EL (cell line): ENCODE results near the gene LAMTOR2.
A peak's percentile ranks its signal among the peaks of the same experiment; 100 is the strongest.
"Not testable (repeated sequence)": the region's sequence is repeated elsewhere in the genome, so short reads cannot be mapped to it uniquely, and the experiment has no call there.

Experiments
- DNase-seq: peaks from one replicate; pipeline ENCODE4 v3.0.0-alpha.2; 2016

LAMTOR2 gene

GRCh38 chr1:156052862-156053767 lies 1.5 kb upstream of the LAMTOR2 start:
- peak; percentile 72 for DNase-seq

DNA sequence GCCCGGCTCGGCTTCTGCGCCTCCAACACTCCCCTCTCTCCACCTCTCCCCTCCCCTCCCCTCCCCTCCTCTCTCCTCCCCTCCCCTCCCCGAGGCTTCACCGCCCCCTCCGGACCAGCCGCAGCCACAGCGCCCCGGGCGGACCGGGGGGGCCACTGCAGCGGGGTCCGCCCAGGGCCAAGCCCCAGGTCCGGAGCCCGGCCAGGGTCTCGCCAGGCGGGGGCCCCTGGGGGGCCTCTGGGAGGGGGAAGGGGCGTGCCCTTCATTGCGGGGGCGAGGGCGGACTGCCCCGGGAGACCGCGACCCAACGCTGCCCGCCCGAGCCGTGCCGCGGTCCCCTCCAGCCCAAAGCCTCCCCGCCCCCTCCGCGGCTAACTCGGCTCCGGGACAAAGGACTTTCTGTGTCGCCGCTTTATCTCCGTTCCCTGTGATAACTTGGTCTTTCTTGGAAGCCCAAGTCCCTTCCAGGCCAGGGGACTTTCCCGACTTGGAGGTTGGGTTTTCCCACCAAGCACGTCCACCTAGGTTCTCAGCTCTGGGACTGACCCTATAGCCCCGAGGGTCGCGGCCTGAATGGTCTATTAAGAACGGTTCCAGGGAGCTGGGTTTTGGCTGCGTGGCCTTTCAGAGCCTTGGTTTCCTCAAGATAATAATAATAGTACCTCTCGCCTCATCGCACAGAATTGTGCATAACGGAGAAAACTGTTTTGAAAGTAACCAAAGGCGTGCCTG lies 648 bp upstream of the LAMTOR2 start, which contains the start of gene UBQLN4:
Gene UBQLN4, minus strand, starts transcription at position 31 of the 732 bp plus-strand sequence. CDS start 97 bp downstream, outside the sequence.
- DNase-seq = peak; percentile 87

DNA sequence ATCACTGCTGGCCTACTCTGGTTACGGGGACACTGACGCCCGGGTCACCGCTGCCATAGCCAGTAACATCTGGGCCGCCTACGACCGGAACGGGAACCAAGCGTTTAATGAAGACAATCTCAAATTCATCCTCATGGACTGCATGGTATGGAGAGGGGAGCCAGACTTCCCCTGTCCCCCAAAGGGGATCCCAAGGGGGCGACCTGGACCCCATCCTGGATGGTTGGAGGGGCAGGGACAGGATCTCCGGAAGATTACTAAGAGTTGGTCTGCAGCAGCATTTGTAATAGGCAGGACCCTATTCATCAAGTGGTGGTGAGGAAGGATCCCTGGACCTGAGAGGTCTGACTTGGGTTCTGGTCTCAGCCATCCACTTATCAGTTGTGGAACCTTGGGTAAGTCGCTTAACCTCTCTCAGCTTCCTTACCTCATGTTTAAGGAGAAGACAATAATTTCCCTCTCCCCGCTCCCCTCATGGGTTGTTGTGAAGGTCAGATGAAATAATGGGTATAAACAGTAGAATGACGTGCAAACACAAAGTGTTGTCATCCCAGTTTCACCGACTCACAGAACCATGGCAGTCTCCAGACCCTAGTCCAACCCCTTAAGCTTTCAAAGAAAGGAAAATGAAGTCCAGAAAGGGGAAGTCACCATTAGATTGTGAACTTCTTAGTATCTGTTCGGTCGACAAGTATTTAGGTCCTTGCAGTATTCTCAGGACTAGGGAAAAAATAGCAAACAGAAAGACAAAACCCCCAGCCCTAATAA lies 883 bp downstream of the LAMTOR2 start:
- no peak for DNase-seq

DNA sequence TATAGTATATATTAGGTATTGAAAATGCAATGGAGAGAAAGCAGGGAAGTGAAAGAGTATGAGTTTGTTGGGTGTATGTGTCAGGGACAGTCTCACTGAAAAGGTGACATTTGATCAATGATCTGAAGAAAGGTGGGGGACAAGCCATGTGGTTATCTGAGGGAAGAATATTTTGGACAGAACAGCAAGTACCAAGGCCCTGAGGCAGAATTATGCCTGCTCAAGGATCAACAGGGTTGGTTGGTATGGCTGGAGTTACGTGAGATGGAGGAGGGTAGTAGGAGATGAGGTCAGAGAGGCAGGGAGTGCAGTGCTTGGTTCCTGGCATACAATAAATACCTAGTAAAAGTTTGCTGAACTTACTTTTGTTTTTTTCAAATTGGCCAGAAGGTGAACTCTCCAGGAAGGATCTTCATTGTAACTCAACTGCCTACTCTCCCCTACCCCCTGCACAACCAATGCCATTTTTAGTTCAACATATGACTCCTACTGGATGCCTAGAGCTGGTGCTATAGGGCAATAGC lies 1.8 kb downstream of the LAMTOR2 start:
- no peak for DNase-seq

- DNase-seq = no peak
Observed at GRCh38 chr1:156060937-156061636, 6.5 kb downstream of the LAMTOR2 start, which contains the start of gene RAB25. Gene RAB25, plus strand, starts transcription at chr1:156061160. Its CDS starts 241 bp downstream, at chr1:156061401.

GRCh38 chr1:156062189-156062588 lies 7.6 kb downstream of the LAMTOR2 start:
- DNase-seq = no peak

DNA sequence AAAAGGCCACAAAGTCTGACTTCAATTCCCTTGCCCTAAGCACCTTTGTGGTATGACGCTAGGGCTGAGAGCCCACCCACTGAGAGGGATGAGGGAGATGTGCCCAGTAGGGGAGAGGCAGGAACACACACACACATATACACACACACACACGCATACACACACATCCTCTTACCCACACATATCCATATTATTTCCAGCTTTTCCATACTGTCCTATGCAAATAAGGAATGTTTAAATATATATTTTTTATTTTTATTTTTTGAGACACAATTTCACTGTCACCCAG lies 9.4 kb downstream of the LAMTOR2 start:
- DNase-seq = no peak

- DNase-seq = no peak
Observed at GRCh38 chr1:156064615-156065014, 10.0 kb downstream of the LAMTOR2 start.

GRCh38 chr1:156065212-156065611 lies 10.6 kb downstream of the LAMTOR2 start:
- no peak for DNase-seq

DNA sequence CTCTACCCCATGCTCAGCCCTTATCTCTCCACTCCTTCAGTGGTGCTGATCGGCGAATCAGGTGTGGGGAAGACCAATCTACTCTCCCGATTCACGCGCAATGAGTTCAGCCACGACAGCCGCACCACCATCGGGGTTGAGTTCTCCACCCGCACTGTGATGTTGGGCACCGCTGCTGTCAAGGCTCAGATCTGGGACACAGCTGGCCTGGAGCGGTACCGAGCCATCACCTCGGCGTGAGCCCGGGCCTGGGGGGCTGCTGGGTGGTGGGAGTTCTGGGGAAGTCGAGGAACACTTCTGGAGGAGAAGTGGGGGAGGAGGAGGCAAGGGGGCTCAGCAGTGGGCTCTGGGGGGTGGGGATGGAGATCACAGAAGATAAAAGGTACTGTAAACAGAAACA lies 11.3 kb downstream of the LAMTOR2 start:
- DNase-seq = no peak

GRCh38 chr1:156067262-156067661 lies 12.7 kb downstream of the LAMTOR2 start:
- no peak for DNase-seq

DNA sequence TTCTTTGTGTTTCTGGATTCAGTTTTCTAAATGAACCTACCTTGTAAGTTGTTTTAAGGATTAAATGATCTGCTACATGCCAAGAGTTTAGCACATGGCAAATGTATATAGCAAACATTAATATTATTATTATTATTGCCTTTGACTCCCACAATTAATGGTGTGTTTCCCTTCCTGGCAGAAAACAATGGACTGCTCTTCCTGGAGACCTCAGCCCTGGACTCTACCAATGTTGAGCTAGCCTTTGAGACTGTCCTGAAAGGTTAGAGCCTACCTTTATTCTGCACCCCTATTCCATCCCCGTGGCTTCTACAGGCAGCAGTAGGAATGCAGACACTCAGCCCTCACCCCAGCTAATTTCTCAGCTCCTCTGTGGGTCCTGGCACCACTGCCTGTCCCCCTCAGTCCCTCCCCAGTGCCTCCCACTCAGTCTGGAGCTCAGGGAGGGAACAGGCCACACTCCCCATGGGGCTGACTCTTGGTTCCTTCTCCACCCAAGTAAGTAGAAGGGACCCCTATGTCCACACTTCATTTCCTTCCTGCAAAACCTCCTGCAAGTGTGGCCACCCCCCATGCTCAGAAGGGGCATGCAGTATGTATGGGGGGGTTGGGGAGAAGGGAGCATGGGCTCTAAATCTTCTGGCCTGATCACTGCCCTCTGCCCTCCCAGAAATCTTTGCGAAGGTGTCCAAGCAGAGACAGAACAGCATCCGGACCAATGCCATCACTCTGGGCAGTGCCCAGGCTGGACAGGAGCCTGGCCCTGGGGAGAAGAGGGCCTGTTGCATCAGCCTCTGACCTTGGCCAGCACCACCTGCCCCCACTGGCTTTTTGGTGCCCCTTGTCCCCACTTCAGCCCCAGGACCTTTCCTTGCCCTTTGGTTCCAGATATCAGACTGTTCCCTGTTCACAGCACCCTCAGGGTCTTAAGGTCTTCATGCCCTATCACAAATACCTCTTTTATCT lies 15.2 kb downstream of the LAMTOR2 start:
- no peak for DNase-seq

DNA sequence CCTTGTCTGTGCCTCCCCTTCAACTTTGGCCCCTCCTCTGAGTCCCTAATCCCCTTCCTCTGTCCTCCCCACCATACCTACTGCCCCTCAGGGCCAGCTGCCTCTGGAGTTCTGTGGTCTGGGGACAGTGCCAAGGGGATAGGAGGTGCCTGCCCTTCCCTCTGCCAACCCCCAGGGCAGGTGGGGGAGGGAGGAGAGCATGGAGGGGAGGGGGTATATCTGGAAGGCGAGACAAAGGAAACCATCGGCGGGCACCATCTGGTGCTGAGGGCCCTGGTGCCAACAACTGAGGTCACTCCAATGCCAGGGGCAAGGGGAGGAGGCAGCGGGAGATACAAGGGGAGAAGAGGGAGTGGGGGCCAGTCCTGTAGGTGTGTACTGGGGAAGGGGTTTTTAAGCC lies 16.0 kb downstream of the LAMTOR2 start:
- DNase-seq = no peak

GRCh38 chr1:156071332-156071816 lies 16.8 kb downstream of the LAMTOR2 start:
- DNase-seq = not testable (repeated sequence)

DNA sequence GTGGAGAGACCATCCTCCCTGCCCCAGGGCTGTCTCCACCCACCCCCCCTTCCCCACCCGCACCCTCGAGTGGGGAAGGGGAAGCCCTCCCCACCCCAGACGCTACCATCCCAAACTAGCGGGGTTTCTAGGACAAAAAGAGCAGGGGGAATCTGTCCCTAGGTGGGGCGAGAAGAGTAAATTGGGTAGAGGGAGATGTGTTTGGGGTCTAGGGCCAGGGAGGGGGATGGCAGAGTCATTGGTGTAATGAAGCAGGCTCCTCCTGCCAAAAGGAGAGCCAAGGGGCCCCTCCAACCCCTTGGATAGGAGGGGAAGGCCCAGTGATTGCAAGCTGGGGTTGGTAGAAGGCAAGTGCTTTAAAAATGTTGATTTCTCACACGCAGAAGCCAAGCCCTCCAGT lies 17.7 kb downstream of the LAMTOR2 start:
- no peak for DNase-seq

- DNase-seq = no peak
Observed at GRCh38 chr1:156073110-156073687, 18.6 kb downstream of the LAMTOR2 start.

DNA sequence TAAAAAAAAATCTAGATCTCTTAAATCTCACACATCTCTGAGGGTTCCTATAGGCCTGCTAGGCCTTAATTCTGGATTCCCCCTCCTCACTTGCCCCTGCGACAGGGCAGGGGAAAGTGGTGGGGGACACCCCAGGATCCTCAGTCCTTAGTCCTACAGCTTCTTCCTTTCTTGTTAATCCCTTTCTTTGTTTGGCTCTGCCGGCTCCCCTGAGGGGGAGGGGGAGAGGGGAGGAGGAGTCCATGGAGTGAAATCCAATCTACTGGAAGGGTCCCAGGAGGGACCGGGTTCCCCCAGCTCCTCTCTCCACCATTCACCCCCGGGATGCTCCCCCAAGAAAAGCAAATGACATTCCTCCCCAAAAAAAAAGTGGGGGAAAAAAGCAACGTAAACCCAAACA lies 19.2 kb downstream of the LAMTOR2 start:
- DNase-seq = no peak

- no peak for DNase-seq
Observed at GRCh38 chr1:156074661-156075060, 20.1 kb downstream of the LAMTOR2 start.

DNA sequence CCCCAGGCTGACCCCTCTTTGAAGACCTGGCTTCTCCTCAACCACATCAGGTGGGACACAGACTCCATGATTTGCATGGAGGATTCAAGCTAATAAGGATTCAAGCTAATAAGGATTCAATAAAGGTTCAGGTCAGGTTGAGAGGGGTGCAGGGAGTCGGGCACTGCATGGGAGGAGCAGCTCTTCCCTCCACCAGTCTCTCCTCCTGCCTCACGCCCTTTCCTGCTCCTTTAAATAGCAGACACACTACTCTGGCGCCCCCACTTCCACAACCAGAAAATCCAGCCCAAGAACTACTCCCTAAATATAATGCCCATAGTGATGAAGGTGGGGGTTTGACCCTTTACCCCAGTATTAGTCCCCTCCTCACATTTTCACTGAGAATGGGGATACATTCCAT lies 20.6 kb downstream of the LAMTOR2 start:
- DNase-seq = no peak

DNA sequence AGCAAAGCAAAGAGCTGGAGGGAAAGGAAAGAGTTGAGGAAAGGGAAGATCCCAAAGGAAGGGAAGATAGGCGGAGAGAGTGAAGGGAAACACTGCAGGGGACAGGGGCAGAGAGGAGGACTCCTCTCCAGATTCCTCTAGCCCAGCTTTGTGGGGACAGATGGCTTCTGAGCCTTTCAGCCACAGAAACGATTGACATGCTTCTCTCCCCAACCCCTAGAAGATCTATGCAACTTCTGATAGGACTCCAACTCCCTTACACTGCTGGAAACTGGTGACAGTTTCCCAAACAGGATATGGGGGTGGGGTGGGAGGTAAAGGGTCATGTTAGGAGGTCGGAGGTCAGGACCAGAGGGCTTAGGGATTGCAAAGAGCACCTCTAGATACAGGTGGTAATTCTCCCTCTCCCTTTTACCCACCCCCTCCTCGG lies 21.2 kb downstream of the LAMTOR2 start:
- no peak for DNase-seq
